Caco-2 (cell line): ENCODE data around the gene RIBC2. TPM values are rescaled to one million over a fixed set of nuclear protein-coding genes. Genes with fewer than 3 reads are reported as not detected.
"Not testable (repeated sequence)": the region's sequence is repeated elsewhere in the genome, so short reads cannot be mapped to it uniquely, and the experiment has no call there.

Experiments used
- Bru-seq: library from RNA; stranded (reverse); fragments of 400-500 nt; gene quantifications from one replicate; lab custom pipeline; 2021; lab: Mats Ljungman, UMichigan
- BruChase-seq, 2 experiments: library from RNA; stranded (reverse); fragments of 400-500 nt; gene quantifications; one replicate each; lab custom pipeline; 2021; lab: Mats Ljungman, UMichigan
- BruUV-seq: library from RNA; stranded (reverse); fragments of 400-500 nt; replicated peaks from 2 replicates; lab custom pipeline; 2021; lab: Mats Ljungman, UMichigan
- CTCF ChIA-PET: fragments of 300-600 bp; sonication (Branson Sonifier 250); formaldehyde crosslinking; loops from one replicate; lab custom pipeline; 2022; ENCODE audit warnings: antibody characterized with exemption; lab: Charles Lee
- POLR2A ChIA-PET: fragments of 300-600 bp; sonication (Branson Sonifier 250); formaldehyde crosslinking; loops from one replicate; lab custom pipeline; 2022; ENCODE audit warnings: antibody characterized with exemption; lab: Charles Lee
- DNase-seq, 2 experiments: peaks; one replicate each; pipeline versions ENCODE4 v3.0.0 to v3.0.0-alpha.2; 2020 to 2022
- H3K27me3 ChIP-seq: replicated peaks from 2 replicates; pipeline ENCODE4 v1.6.0; 2011; ENCODE audit warnings: low read length; ENCODE audit not compliant: control insufficient read depth, insufficient read depth
- H3K36me3 ChIP-seq: 2 replicates; pipeline ENCODE4 v1.5.1; 2011; ENCODE audit warnings: low read length; ENCODE audit not compliant: control insufficient read depth, insufficient read depth
- H3K4me1 ChIP-seq: fragments of 250-450 bp; sonication (Bioruptor Pico); 2 replicates; pipeline ENCODE4 v1.5.1; 2020; ENCODE audit warnings: mild to moderate bottlenecking
- H3K4me3 ChIP-seq: 2 replicates; pipeline ENCODE4 v1.5.1; 2011; ENCODE audit warnings: low read depth, mild to moderate bottlenecking, control low read depth, low read length
- H3K9me3 ChIP-seq: fragments of 250-450 bp; sonication (Bioruptor Pico); 2 replicates; pipeline ENCODE4 v1.5.1; 2020; ENCODE audit warnings: mild to moderate bottlenecking, moderate library complexity
- H3K27ac Mint-ChIP-seq: one replicate; pipeline ENCODE4 v1.8.0; 2022; ENCODE audit warnings: mixed read lengths; ENCODE audit not compliant: unreplicated experiment
- H3K27me3 Mint-ChIP-seq: one replicate; pipeline ENCODE4 v1.8.0; 2022; ENCODE audit warnings: mixed read lengths; ENCODE audit not compliant: insufficient read depth, unreplicated experiment
- H3K36me3 Mint-ChIP-seq: one replicate; pipeline ENCODE4 v1.8.0; 2022; ENCODE audit warnings: mild to moderate bottlenecking, mixed read lengths; ENCODE audit not compliant: insufficient read depth, unreplicated experiment
- H3K4me1 Mint-ChIP-seq: one replicate; pipeline ENCODE4 v1.8.0; 2022; ENCODE audit warnings: low read depth, mixed read lengths; ENCODE audit not compliant: unreplicated experiment
- H3K4me3 Mint-ChIP-seq: one replicate; pipeline ENCODE4 v1.8.0; 2022; ENCODE audit warnings: mild to moderate bottlenecking, moderate library complexity, mixed read lengths; ENCODE audit not compliant: unreplicated experiment
- H3K9me3 Mint-ChIP-seq: one replicate; pipeline ENCODE4 v1.8.0; 2022; ENCODE audit warnings: mixed read lengths; ENCODE audit not compliant: unreplicated experiment
- CTCF ChIP-seq, 2 experiments: fragments of 200-600 bp in 1 of 2; IDR thresholded peaks; 1 replicate in 1 of 2; 2 replicates in 1 of 2; pipeline versions ENCODE4 v1.5.1 to v1.8.0; 2011 to 2022; ENCODE audit warnings: antibody characterized with exemption in 1 of 2, control low read depth in 1 of 2, inconsistent platforms in 1 of 2, low read depth in 1 of 2, low read length in 1 of 2, mild to moderate bottlenecking in 1 of 2, moderate library complexity in 1 of 2; ENCODE audit not compliant: insufficient read depth in 1 of 2, severe bottlenecking in 1 of 2, unreplicated experiment in 1 of 2
- intact Hi-C: fragments of 100-400 bp; cut with micrococcal nuclease; formaldehyde crosslinking; loops from one replicate; pipeline ENCODE4 v1.10.0; 2022; ENCODE audit not compliant: unreplicated experiment
- long read RNA-seq: library from polyadenylated mRNA; stranded (forward); transcript quantifications from one replicate; pipeline ENCODE4 v2.0.0, GENCODE V29; 2022
- total RNA-seq: library from RNA; stranded (reverse); gene quantifications from 2 replicates; pipeline ENCODE4 v1.2.3, GENCODE V29; 2022

RIBC2 gene, protein sequence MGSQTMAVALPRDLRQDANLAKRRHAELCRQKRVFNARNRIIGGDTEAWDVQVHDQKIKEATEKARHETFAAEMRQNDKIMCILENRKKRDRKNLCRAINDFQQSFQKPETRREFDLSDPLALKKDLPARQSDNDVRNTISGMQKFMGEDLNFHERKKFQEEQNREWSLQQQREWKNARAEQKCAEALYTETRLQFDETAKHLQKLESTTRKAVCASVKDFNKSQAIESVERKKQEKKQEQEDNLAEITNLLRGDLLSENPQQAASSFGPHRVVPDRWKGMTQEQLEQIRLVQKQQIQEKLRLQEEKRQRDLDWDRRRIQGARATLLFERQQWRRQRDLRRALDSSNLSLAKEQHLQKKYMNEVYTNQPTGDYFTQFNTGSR
- total RNA-seq (11.5 and 14.1 TPM in 2 replicates), Bru-seq, nascent RNA (percentile 72 among the genes with signal in this experiment), BruChase-seq, experiment 1, labeled RNA remaining after a 2-hour chase (percentile 65 among the genes with signal in this experiment), BruChase-seq, experiment 2, labeled RNA remaining after a 6-hour chase (percentile 60 among the genes with signal in this experiment)
- long read RNA-seq, transcript RIBC2-202 (7 exons, 1,479 nt), result major isoform, 11 of 20 reads
- long read RNA-seq, partial matches to known transcripts, result 2 of 20 reads
- long read RNA-seq, other reads (novel, unspliced or antisense), result 7 of 20 reads

DNA sequence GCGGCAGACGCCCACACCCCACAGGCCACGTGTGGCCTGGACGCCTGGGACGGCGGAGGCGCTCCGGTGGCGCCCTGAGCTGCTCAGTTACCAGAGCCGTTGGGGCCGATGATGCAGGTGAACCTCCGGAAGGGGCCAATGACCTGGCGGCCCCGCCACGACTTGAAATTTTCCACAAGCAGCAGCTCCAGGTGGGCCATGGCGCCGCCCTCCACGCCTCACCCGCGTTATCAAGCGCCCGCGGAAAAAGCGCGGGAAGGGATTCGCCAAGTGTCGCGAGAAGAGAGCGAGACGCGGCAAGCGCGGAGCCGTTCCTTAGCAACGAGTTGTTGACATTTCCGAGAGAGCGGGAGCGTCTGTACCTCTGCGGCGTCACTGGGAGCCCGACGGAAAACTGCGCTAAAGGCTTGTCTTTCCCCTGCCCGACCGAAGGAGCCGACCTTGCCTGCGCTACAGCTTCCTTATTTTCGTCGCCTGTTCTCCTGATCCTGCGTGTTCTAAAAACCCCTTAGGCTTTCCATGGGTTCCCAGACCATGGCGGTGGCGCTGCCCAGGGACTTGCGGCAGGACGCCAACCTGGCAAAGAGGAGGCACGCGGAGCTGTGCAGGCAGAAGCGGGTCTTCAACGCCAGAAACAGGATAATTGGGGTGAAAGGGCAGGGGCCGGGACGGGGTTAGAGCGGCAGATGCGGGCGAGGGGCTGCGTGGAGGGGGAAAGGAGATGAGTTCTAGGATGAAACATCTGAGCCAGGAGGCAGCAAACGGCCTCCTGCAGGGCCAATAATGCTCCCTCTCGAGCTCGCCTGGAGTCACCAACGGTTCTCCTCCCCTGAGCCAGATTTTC, at the start of gene RIBC2, which contains the start of gene SMC1B:
Gene RIBC2, plus strand, starts transcription at position 326 of the 844 bp plus-strand sequence. Its CDS starts 194 bp downstream, at position 520.
Gene SMC1B, minus strand, starts transcription at position 232 of the 844 bp plus-strand sequence. Its CDS starts 32 bp downstream, at position 200.
- CTCF ChIA-PET, result interaction anchor here (0.6 to 1.2 kb wide), 3 partner anchors 46 to 142 kb away, joined by 3 read pairs; no protein-coding TSS in a partner anchor
- intact Hi-C loops, result loop anchor here (1.0 kb wide), 1 partner anchor 22 kb away; no protein-coding TSS in a partner anchor
- BruUV-seq, result TSS peak; percentile 78
- no peaks in the 10 kb centered on the region for H3K4me1 Mint-ChIP-seq
- DNase-seq, result peak; percentile 95 to 96
- H3K4me3 ChIP-seq, result peak within 1 kb of the TSS; percentile 71
- H3K9me3 Mint-ChIP-seq, result no peaks in the 10 kb centered on the region
- H3K9me3 ChIP-seq, result no peaks in the 10 kb centered on the region
- H3K4me3 Mint-ChIP-seq, result peak within 1 kb of the TSS; percentile 94
- no peaks in the 10 kb centered on the region for H3K27me3 ChIP-seq
- H3K27me3 Mint-ChIP-seq, result no peaks in the 10 kb centered on the region
- no peak for TF ChIP-seq CTCF (IDR thresholded peaks at IDR 0.05; ENCODE audit: insufficient read depth in 1 of 2, low read depth in 1 of 2, low read length in 1 of 2, severe bottlenecking in 1 of 2, unreplicated experiment in 1 of 2)
- POLR2A ChIA-PET, result interaction anchor here (0.6 to 1.8 kb wide), 6 partner anchors 17 to 140 kb away, joined by 3 to 7 read pairs (median 4); no protein-coding TSS in a partner anchor
- peak within 1 kb of the TSS; percentile 99 for H3K27ac Mint-ChIP-seq
- peaks cover 21% of the 10 kb centered on the region for H3K36me3 Mint-ChIP-seq
- no peaks in the 10 kb centered on the region; the same call in 1 of the 2 replicates for H3K36me3 ChIP-seq
- peaks cover 14% of the 10 kb centered on the region for H3K4me1 ChIP-seq

DNA sequence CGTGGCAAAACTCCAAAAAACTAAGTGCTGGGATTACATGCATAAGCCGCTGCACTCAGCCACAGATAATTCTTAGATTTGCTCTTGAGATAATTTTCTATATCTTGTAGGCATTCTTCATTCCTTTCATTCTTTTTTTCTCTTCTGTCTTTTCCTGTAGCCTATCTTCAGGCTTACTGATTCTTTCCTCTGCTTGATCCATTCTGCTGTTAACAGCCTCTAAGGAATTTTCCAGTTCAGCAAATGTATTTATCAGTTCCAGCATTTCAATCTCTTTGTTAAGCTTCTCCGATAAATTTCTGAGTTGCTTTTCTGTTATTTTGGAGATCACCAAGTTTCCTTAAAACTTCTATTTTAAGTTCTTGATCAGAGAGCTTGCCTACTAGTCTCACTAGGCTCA, 46.8 kb upstream of the RIBC2 start:
- no peak overlapping the region for H3K4me3 Mint-ChIP-seq
- BruUV-seq, result no TSS peak
- POLR2A ChIA-PET, result no interaction called here
- peaks cover 13% of the 10 kb centered on the region for H3K9me3 ChIP-seq
- no peaks in the 10 kb centered on the region for H3K4me1 Mint-ChIP-seq
- intact Hi-C loops, result no loop called here
- peaks cover 10% of the 10 kb centered on the region for H3K9me3 Mint-ChIP-seq
- no peak for TF ChIP-seq CTCF (IDR thresholded peaks at IDR 0.05; ENCODE audit: insufficient read depth in 1 of 2, low read depth in 1 of 2, low read length in 1 of 2, severe bottlenecking in 1 of 2, unreplicated experiment in 1 of 2)
- DNase-seq, result no peak
- H3K36me3 ChIP-seq, result no peaks in the 10 kb centered on the region
- H3K36me3 Mint-ChIP-seq, result peaks cover 6% of the 10 kb centered on the region
- H3K4me1 ChIP-seq, result no peaks in the 10 kb centered on the region
- no peaks in the 10 kb centered on the region for H3K27me3 Mint-ChIP-seq
- no peaks in the 10 kb centered on the region for H3K27me3 ChIP-seq
- H3K27ac Mint-ChIP-seq, result no peak overlapping the region
- CTCF ChIA-PET, result no interaction called here
- H3K4me3 ChIP-seq, result no peak overlapping the region

DNA sequence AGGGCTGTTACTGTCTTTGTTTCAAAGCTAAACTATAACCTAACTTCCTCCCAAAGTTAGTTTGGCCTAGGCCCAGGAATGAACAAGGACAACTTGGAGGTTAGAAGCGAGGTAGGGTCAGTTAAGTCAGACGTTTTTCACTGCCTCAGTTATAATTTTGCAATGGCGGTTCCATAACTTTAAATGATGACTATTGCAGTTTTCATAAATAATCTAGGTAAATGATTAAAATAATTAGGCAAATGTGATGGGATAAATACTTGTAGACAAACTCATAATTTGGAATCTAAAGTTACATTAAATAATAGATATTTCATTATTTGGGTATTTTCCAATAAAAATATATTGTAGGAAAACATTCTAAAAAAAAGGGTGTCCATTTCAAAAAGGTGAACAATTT, 39.9 kb upstream of the RIBC2 start:
- H3K9me3 ChIP-seq, intact Hi-C loops, CTCF ChIA-PET, H3K27ac Mint-ChIP-seq, H3K27me3 Mint-ChIP-seq, DNase-seq, H3K36me3 Mint-ChIP-seq, H3K27me3 ChIP-seq, BruUV-seq, H3K4me1 ChIP-seq, H3K36me3 ChIP-seq, H3K4me1 Mint-ChIP-seq, H3K4me3 Mint-ChIP-seq, POLR2A ChIA-PET, H3K4me3 ChIP-seq: not testable (repeated sequence)
- H3K9me3 Mint-ChIP-seq, result peaks cover 14% of the 10 kb centered on the region
